Chondrocyte (in vitro differentiated cells): ENCODE data around the gene NOX5. TPM values are rescaled to one million over a fixed set of nuclear protein-coding genes. Genes with fewer than 3 reads are reported as not detected.
"Not testable (repeated sequence)": the region's sequence is repeated elsewhere in the genome, so short reads cannot be mapped to it uniquely, and the experiment has no call there.

Source experiments
- DNase-seq: peaks from one replicate; pipeline ENCODE4 v3.0.0; 2021; ENCODE audit warnings: mixed read lengths, low spot score
- H3K27ac Mint-ChIP-seq: one replicate; pipeline ENCODE4 v1.8.0; 2021; ENCODE audit warnings: mild to moderate bottlenecking, moderate library complexity, mixed read lengths; ENCODE audit not compliant: unreplicated experiment
- H3K27me3 Mint-ChIP-seq: 2 replicates; pipeline ENCODE4 v1.8.0; 2021; ENCODE audit warnings: low read depth, mixed read lengths
- H3K36me3 Mint-ChIP-seq: 2 replicates; pipeline ENCODE4 v1.8.0; 2021; ENCODE audit warnings: low read depth, mixed read lengths
- H3K4me1 Mint-ChIP-seq: 2 replicates; pipeline ENCODE4 v1.8.0; 2021; ENCODE audit warnings: low read depth, mild to moderate bottlenecking, mixed read lengths
- H3K4me3 Mint-ChIP-seq: one replicate; pipeline ENCODE4 v1.8.0; 2021; ENCODE audit warnings: mild to moderate bottlenecking, moderate library complexity, mixed read lengths; ENCODE audit not compliant: unreplicated experiment
- H3K9me3 Mint-ChIP-seq: 2 replicates; pipeline ENCODE4 v1.8.0; 2021; ENCODE audit warnings: low read depth, mixed read lengths
- CTCF ChIP-seq: fragments of 200-600 bp; sonication (generic); IDR thresholded peaks from 2 replicates; pipeline ENCODE4 v1.5.0; 2021; ENCODE audit warnings: antibody characterized with exemption, mild to moderate bottlenecking, moderate library complexity
- total RNA-seq: library from RNA; stranded (reverse); gene quantifications from 3 replicates; pipeline ENCODE4 v1.2.1, GENCODE V29; 2021

NOX5 gene
- total RNA-seq, 1 donor from 2014 or later: not detected

DNA sequence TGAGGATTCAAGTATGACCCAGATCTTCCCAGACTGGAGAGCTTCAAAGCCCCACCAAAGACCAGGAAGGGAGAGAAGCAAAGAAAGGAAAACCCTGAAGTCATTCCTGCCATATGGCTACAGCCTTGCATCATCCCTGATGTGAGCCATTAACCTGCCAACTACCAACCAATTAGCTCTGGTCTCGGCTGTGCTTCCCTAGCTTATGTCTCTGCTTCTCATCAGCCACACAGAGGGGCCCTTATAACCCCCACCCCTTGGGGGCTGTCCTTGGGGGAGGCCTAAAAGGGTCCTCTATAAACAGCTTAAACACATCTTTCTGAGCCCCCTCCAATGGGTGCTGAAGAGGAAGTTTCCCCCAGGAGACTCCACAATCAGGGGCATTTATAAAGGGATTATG, 52.8 kb downstream of the NOX5 start:
- Mint-ChIP-seq H3K36me3 (peaks cover 4% of the 10 kb centered on the region), H3K9me3 (peaks cover 12% of the 10 kb centered on the region), H3K27me3 (peaks cover 5% of the 10 kb centered on the region), H3K4me3 (no peak overlapping the region), H3K4me1 (no peaks in the 10 kb centered on the region), H3K27ac (no peak overlapping the region)
- TF ChIP-seq CTCF: no peak
- no peak for DNase-seq

GRCh38 chr15:69068157-69068556, 53.7 kb downstream of the NOX5 start:
- Mint-ChIP-seq H3K27ac (no peak overlapping the region), H3K4me3 (no peak overlapping the region), H3K27me3 (peaks cover 7% of the 10 kb centered on the region), H3K36me3 (peaks cover 4% of the 10 kb centered on the region), H3K9me3 (peaks cover 12% of the 10 kb centered on the region), H3K4me1 (no peaks in the 10 kb centered on the region)
- DNase-seq: no peak
- TF ChIP-seq CTCF: no peak

GRCh38 chr15:69069290-69069689, 54.8 kb downstream of the NOX5 start:
- not testable (repeated sequence) for H3K4me1 Mint-ChIP-seq, H3K27ac Mint-ChIP-seq, H3K36me3 Mint-ChIP-seq, DNase-seq, H3K4me3 Mint-ChIP-seq, H3K27me3 Mint-ChIP-seq
- peaks cover 12% of the 10 kb centered on the region for H3K9me3 Mint-ChIP-seq

- Mint-ChIP-seq H3K4me1 (peaks cover 13% of the 10 kb centered on the region), H3K27me3 (peaks cover 7% of the 10 kb centered on the region), H3K27ac (no peak overlapping the region), H3K9me3 (peaks cover 12% of the 10 kb centered on the region), H3K36me3 (peaks cover 4% of the 10 kb centered on the region), H3K4me3 (no peak overlapping the region)
- TF ChIP-seq CTCF: no peak
- no peak for DNase-seq
Measured at GRCh38 chr15:69069996-69070395, 55.5 kb downstream of the NOX5 start.

DNA sequence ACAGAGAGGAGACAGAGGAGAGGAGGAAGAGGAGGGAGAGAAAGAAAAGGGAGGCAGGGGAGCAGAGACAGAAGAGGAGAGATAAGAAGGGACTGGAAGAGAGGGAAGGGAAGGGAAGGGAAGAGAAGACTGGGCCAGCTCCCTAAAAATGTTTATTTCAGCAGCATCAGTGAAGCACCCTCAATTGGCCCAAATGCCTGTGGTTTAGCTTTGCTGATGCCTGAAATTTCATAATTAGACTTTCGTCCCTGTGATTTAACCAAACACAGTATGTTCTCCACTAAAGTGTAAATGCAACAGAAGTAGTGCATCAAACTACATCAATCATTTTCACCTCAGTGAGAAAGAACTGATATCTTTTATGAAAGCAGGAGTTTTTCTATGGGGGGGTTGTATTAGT, 55.9 kb downstream of the NOX5 start:
- Mint-ChIP-seq H3K36me3 (peaks cover 4% of the 10 kb centered on the region), H3K4me3 (no peak overlapping the region), H3K27me3 (peaks cover 7% of the 10 kb centered on the region), H3K27ac (no peak overlapping the region), H3K4me1 (peaks cover 14% of the 10 kb centered on the region), H3K9me3 (peaks cover 12% of the 10 kb centered on the region)
- TF ChIP-seq CTCF: no peak
- DNase-seq: no peak

- no peak for DNase-seq
- H3K9me3 Mint-ChIP-seq: peaks cover 12% of the 10 kb centered on the region
- peaks cover 14% of the 10 kb centered on the region for H3K4me1 Mint-ChIP-seq
- H3K27me3 Mint-ChIP-seq: peaks cover 7% of the 10 kb centered on the region
- peaks cover 4% of the 10 kb centered on the region for H3K36me3 Mint-ChIP-seq
- no peak for TF ChIP-seq CTCF
- H3K4me3 Mint-ChIP-seq: no peak overlapping the region
- no peak overlapping the region for H3K27ac Mint-ChIP-seq
Measured at GRCh38 chr15:69071260-69071659, 56.8 kb downstream of the NOX5 start.
